Ascending aorta (tissue), 2 donors: ENCODE data around the gene HCN1. TPM values are rescaled to one million over a fixed set of nuclear protein-coding genes. Genes with fewer than 3 reads are reported as not detected.
"Not testable (repeated sequence)": the region's sequence is repeated elsewhere in the genome, so short reads cannot be mapped to it uniquely, and the experiment has no call there.

ENCODE experiments used
- DNase-seq, 2 donors: peaks; one replicate each; pipeline ENCODE4 v3.0.0-alpha.2; 2019; ENCODE audit warnings: low spot score in 2 of 2
- H3K27ac ChIP-seq, 2 donors: fragments of 200-600 bp; sonication (generic); one replicate each; pipeline ENCODE4 v1.5.1; 2016 to 2017; ENCODE audit warnings: mild to moderate bottlenecking in 1 of 2
- H3K27me3 ChIP-seq: fragments of 200-600 bp; sonication (generic); one replicate; pipeline ENCODE4 v1.5.1; 2017
- H3K36me3 ChIP-seq, 2 donors: fragments of 200-600 bp; sonication (generic); one replicate each; pipeline ENCODE4 v1.5.1; 2016
- H3K4me1 ChIP-seq, 2 donors: fragments of 200-600 bp; sonication (generic); one replicate each; pipeline ENCODE4 v1.5.1; 2016 to 2017; ENCODE audit warnings: mild to moderate bottlenecking in 1 of 2
- H3K4me3 ChIP-seq, 2 donors: fragments of 200-600 bp; sonication (generic); one replicate each; pipeline ENCODE4 v1.5.1; 2016 to 2017; ENCODE audit warnings: mild to moderate bottlenecking in 1 of 2
- H3K9me3 ChIP-seq, 2 donors: fragments of 200-600 bp; sonication (generic); one replicate each; pipeline ENCODE4 v1.5.1; 2016
- intact Hi-C: fragments of 100-400 bp; cut with DNase I; formaldehyde crosslinking; loops from one replicate; pipeline ENCODE4 v1.15.1; 2023
- total RNA-seq: library from RNA; depleted of rRNA; stranded (reverse); fragments of >200 nt; gene quantifications from one replicate; pipeline ENCODE4 v1.1.0, GENCODE V29; 2016
- TF ChIP-seq, protein P1 (sequence below), 3 experiments: fragments of 200-600 bp in 2 of 3; fragments of 450-650 bp in 1 of 3; sonication (generic) in 2 of 3; IDR thresholded peaks; one replicate each; pipeline ENCODE4 v1.5.1; 2016 to 2019; ENCODE audit warnings: antibody characterized with exemption in 3 of 3, mild to moderate bottlenecking in 1 of 3, moderate library complexity in 1 of 3

Gene HCN1
- total RNA-seq, 1 donor from 2014 or later, result not detected

DNA sequence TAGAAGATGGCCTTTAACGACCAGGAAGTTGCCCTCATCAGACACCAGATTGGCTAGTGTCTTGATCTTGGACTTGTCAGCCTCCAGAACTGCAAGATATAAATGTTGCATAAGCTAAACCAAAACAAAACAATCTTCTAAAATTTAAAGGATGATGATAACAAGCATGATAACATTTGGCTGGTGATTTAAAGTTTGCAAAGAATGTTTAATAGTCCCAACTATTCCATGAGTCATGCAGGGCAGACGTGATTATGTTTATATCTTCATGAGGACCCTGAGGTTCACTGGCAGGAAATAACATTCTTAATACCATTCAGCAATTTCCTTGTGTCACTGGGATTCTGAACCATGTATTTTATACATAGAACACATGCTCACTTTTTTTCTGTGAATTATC, 319.8 kb downstream of the HCN1 start:
- intact Hi-C loops, result no loop called here
- Histone ChIP-seq H3K9me3 (no peaks in the 10 kb centered on the region), H3K27me3 (no peaks in the 10 kb centered on the region), H3K27ac (no peak overlapping the region), H3K4me3 (no peak overlapping the region), H3K36me3 (no peaks in the 10 kb centered on the region), H3K4me1 (no peaks in the 10 kb centered on the region)
- no peak for DNase-seq
- TF ChIP-seq, protein P1, sequence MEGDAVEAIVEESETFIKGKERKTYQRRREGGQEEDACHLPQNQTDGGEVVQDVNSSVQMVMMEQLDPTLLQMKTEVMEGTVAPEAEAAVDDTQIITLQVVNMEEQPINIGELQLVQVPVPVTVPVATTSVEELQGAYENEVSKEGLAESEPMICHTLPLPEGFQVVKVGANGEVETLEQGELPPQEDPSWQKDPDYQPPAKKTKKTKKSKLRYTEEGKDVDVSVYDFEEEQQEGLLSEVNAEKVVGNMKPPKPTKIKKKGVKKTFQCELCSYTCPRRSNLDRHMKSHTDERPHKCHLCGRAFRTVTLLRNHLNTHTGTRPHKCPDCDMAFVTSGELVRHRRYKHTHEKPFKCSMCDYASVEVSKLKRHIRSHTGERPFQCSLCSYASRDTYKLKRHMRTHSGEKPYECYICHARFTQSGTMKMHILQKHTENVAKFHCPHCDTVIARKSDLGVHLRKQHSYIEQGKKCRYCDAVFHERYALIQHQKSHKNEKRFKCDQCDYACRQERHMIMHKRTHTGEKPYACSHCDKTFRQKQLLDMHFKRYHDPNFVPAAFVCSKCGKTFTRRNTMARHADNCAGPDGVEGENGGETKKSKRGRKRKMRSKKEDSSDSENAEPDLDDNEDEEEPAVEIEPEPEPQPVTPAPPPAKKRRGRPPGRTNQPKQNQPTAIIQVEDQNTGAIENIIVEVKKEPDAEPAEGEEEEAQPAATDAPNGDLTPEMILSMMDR (IDR thresholded peaks at IDR 0.05), result no peak

DNA sequence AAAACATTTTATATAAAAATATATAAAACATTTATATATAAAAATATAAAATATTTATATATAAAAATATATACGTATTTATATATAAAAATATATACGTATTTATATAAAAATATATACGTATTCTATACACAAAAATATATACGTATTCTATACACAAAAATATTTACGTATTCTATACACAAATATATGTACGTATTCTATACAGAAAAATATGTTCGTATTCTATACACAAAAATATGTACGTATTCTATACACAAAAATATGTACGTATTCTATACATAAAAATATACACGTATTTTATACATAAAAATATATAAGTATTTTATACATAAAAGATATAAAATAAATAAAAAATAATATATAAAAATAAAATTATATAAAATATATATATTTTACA, 323.6 kb downstream of the HCN1 start:
- TF ChIP-seq, protein P1 (IDR thresholded peaks at IDR 0.05), result no peak
- H3K4me1 ChIP-seq, result no peaks in the 10 kb centered on the region
- DNase-seq, result no peak
- H3K4me3 ChIP-seq, result no peak overlapping the region
- intact Hi-C loops, result no loop called here
- no peaks in the 10 kb centered on the region for H3K9me3 ChIP-seq
- no peaks in the 10 kb centered on the region for H3K36me3 ChIP-seq
- H3K27ac ChIP-seq, result no peak overlapping the region
- H3K27me3 ChIP-seq, result no peaks in the 10 kb centered on the region

DNA sequence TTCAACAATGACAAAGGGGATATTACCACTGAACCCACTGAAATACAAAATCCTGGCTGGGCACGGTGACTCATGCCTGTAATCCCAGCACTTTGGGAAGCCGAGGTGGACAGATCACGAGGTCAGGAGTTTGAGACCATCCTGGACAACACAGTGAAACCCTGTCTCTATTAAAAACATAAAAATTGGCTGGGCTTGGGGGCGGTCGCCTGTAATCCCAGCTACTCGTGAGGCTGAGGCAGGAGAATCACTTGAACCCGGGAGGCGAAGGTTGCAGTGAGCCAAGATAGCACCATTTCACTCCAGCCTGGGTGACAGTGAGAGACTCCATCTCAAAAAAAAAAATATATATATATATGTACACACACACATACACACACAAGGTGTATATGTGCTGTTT, 324.8 kb downstream of the HCN1 start:
- H3K27me3 ChIP-seq, H3K4me1 ChIP-seq, H3K36me3 ChIP-seq, DNase-seq, intact Hi-C loops, H3K4me3 ChIP-seq, H3K9me3 ChIP-seq, H3K27ac ChIP-seq: not testable (repeated sequence)

DNA sequence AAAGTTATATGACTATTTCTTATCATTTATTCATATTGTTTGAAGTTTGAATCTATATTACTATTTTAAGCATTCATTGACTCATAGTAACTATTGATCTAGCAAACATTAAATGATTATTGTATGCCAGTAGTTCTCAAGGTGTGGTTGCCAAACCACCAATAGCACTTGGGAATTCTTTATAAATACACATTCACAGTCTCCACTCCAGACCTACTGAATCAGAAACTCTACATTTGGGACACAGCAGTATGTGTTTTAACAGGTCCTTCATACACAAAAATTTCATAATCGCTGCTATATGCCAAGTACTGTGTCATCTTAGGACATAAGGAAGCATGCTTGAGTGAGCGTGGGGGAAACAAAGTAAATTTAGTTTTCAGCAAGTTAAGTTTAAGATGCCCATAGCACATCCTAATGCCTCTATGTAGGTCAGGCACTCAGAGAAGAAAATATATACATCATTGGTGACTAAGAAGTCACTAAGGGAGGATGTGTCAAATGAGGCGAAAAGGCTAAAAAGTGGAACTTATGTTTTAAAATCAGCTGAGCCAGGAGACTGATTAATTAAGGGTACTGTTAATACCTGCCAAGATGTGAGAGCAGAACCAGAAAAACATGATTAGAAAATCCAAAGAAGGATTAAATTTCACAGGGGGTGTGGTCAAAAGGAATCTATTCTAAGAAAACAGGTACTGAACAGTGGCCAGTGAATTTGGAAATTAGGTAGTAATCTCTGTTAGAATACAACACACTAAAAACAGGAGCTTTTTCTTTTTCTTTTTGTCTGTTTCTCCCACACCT, 340.8 kb downstream of the HCN1 start:
- Histone ChIP-seq H3K9me3 (no peaks in the 10 kb centered on the region), H3K27ac (no peak overlapping the region), H3K36me3 (no peaks in the 10 kb centered on the region), H3K4me1 (no peaks in the 10 kb centered on the region), H3K27me3 (no peaks in the 10 kb centered on the region), H3K4me3 (no peak overlapping the region)
- DNase-seq, result no peak
- TF ChIP-seq, protein P1 (IDR thresholded peaks at IDR 0.05), result no peak
- intact Hi-C loops, result no loop called here

DNA sequence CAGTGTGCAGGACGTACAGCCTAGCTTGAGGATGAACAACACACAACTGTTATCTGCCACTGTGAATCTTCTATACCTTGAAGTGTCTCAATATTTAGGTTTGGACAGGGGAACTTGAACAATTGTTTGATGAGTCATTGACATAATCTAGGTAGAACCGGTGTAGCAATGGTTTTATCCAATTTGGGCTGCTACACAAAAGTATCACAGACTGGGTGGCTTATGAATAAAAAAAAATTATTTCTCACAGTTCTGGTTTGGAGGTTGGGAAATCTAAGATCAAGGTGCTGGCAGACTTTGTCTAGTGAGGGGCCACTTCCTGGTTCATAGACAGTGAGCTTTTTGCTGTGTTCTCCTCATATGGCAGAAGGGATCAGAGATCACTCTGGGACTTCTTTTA, 359.7 kb downstream of the HCN1 start:
- intact Hi-C loops, result no loop called here

DNA sequence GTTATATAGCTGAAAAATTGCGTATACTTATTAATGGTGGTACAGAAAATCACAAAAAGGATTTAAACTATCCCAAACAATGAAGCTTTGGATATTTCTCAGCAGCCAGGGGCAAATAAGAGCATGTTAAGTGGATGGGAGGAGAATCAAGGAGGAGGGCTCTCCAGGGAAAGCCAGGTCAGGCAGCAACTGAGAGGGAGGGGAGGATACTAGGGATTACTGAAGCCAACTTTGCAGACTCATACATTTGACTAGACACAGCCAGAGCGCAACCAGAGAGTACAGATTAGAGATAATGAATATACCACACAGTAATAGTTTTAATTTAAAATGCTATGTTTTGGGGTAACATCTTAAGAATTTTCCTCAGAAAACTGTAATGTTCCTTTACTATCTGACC, 360.2 kb downstream of the HCN1 start:
- H3K27me3 ChIP-seq, result no peaks in the 10 kb centered on the region
- no peaks in the 10 kb centered on the region for H3K36me3 ChIP-seq
- intact Hi-C loops, result no loop called here
- no peaks in the 10 kb centered on the region for H3K4me1 ChIP-seq
- DNase-seq, result no peak
- no peak overlapping the region for H3K27ac ChIP-seq
- TF ChIP-seq, protein P1 (IDR thresholded peaks at IDR 0.05), result no peak
- H3K9me3 ChIP-seq, result no peaks in the 10 kb centered on the region
- H3K4me3 ChIP-seq, result no peak overlapping the region

More for the DNA sequence above, 359.7 kb downstream of the HCN1 start:
- Histone ChIP-seq H3K27ac (no peak overlapping the region), H3K36me3 (no peaks in the 10 kb centered on the region), H3K9me3 (no peaks in the 10 kb centered on the region), H3K4me1 (no peaks in the 10 kb centered on the region), H3K4me3 (no peak overlapping the region), H3K27me3 (no peaks in the 10 kb centered on the region)
- no peak for DNase-seq
- TF ChIP-seq, protein P1 (IDR thresholded peaks at IDR 0.05), result no peak
